Frontal cortex (tissue), 4 donors: ENCODE data around the gene MAP3K4. TPM values are rescaled to one million over a fixed set of nuclear protein-coding genes. Genes with fewer than 3 reads are reported as not detected.
A peak's percentile ranks its signal among the peaks of the same experiment; 100 is the strongest.
"Not testable (repeated sequence)": the region's sequence is repeated elsewhere in the genome, so short reads cannot be mapped to it uniquely, and the experiment has no call there.

ENCODE experiments used
- DNase-seq, 2 donors: peaks; one replicate each; pipeline ENCODE4 v3.0.0; 2012; ENCODE audit warnings: low spot score in 2 of 2
- FAIRE-seq: peaks from 2 replicates; lab custom pipeline; 2012; peaks lifted over from hg19 to GRCh38; lab: Jason Lieb, UNC
- total RNA-seq: library from RNA; depleted of rRNA; stranded (reverse); fragments of >200 nt; gene quantifications from one replicate; pipeline ENCODE4 v1.2.3, GENCODE V29; 2014
- donor health status: control.
- donor health status: control.
- donor health status: control.

MAP3K4 gene
- total RNA-seq, 1 donor from 2014 or later, result 32.2 TPM

- DNase-seq (no peak), FAIRE-seq (no peak)
Observed at GRCh38 chr6:160971171-160971570, 20.4 kb upstream of the MAP3K4 start.

GRCh38 chr6:160972111-160972510, 19.5 kb upstream of the MAP3K4 start:
- FAIRE-seq, result no peak
- DNase-seq, result no peak

GRCh38 chr6:160972594-160972993, 19.0 kb upstream of the MAP3K4 start:
- DNase-seq, FAIRE-seq: not testable (repeated sequence)

- FAIRE-seq (no peak), DNase-seq (no peak)
Observed at GRCh38 chr6:160973311-160974250, 18.0 kb upstream of the MAP3K4 start.

GRCh38 chr6:160974304-160974771, 17.2 kb upstream of the MAP3K4 start:
- FAIRE-seq, result no peak
- DNase-seq, result no peak

- FAIRE-seq (no peak), DNase-seq (no peak)
Observed at GRCh38 chr6:160975162-160975561, 16.4 kb upstream of the MAP3K4 start.

GRCh38 chr6:160975961-160976360, 15.6 kb upstream of the MAP3K4 start:
- FAIRE-seq, DNase-seq: not testable (repeated sequence)

GRCh38 chr6:160978141-160978901, 13.2 kb upstream of the MAP3K4 start:
- no peak for DNase-seq
- FAIRE-seq, result no peak

- DNase-seq (no peak), FAIRE-seq (no peak)
Observed at GRCh38 chr6:160979061-160979708, 12.4 kb upstream of the MAP3K4 start.

- not testable (repeated sequence) for FAIRE-seq
Observed at GRCh38 chr6:160983377-160983948, 8.1 kb upstream of the MAP3K4 start.

GRCh38 chr6:160986851-160987250, 4.7 kb upstream of the MAP3K4 start:
- DNase-seq, result no peak
- no peak for FAIRE-seq

More at GRCh38 chr6:160983377-160983948, 8.1 kb upstream of the MAP3K4 start:
- not testable (repeated sequence) for DNase-seq

GRCh38 chr6:160987265-160987664, 4.3 kb upstream of the MAP3K4 start:
- FAIRE-seq (no peak), DNase-seq (no peak)

- FAIRE-seq (no peak), DNase-seq (no peak)
Observed at GRCh38 chr6:160990847-160991405, 643 bp upstream of the MAP3K4 start.

GRCh38 chr6:160992061-160992979, 751 bp downstream of the MAP3K4 start:
- DNase-seq (peak; percentile 43 to 44), FAIRE-seq (peak; percentile 30)

GRCh38 chr6:160992980-160993314, 1.4 kb downstream of the MAP3K4 start:
- FAIRE-seq, result no peak
- DNase-seq, result no peak

GRCh38 chr6:160995271-160995670, 3.7 kb downstream of the MAP3K4 start:
- DNase-seq (no peak), FAIRE-seq (no peak)

- no peak for FAIRE-seq
- no peak for DNase-seq
Observed at GRCh38 chr6:160996131-160996601, 4.6 kb downstream of the MAP3K4 start.

- peak; percentile 30 for FAIRE-seq
- DNase-seq, result no peak
Observed at GRCh38 chr6:160998217-160998616, 6.6 kb downstream of the MAP3K4 start.
